OCI-LY7 (cell line): Measurements from ENCODE around the gene CDK7.

Source experiments
- EZH2phosphoT487 ChIP-seq: fragments of 200-600 bp; sonication (generic); IDR thresholded peaks from 2 replicates; pipeline ENCODE4 v1.6.1; 2018; ENCODE audit warnings: low read depth, borderline replicate concordance, mild to moderate bottlenecking, mixed run types, antibody characterized with exemption, low read length, moderate library complexity, mixed read lengths
- TF ChIP-seq, protein P1 (sequence below): fragments of 200-600 bp; sonication (generic); conservative IDR thresholded peaks from 2 replicates; pipeline ENCODE4 v1.5.1; 2014; ENCODE audit warnings: mild to moderate bottlenecking, antibody characterized with exemption, low read length, moderate library complexity, mixed read lengths

DNA sequence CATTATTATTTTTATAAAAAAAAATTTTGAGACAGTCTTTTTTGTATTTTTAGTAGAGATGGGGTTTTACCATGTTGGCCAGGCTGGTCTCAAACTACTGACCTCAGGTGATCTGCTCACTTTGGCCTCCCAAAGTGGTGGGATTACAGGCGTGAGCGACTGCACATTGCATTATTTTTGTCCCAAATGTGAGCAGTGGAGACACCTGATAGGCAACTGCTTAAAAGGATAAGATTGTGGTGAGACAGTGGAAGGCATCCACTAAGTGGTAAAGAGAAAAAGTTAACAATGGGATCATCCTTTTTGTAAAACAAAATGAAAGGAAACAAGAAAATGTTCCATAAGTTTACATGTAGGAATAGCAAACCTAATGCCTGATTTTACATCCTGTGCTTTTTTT, 47.3 kb upstream of the CDK7 start:
- TF ChIP-seq, protein P1, sequence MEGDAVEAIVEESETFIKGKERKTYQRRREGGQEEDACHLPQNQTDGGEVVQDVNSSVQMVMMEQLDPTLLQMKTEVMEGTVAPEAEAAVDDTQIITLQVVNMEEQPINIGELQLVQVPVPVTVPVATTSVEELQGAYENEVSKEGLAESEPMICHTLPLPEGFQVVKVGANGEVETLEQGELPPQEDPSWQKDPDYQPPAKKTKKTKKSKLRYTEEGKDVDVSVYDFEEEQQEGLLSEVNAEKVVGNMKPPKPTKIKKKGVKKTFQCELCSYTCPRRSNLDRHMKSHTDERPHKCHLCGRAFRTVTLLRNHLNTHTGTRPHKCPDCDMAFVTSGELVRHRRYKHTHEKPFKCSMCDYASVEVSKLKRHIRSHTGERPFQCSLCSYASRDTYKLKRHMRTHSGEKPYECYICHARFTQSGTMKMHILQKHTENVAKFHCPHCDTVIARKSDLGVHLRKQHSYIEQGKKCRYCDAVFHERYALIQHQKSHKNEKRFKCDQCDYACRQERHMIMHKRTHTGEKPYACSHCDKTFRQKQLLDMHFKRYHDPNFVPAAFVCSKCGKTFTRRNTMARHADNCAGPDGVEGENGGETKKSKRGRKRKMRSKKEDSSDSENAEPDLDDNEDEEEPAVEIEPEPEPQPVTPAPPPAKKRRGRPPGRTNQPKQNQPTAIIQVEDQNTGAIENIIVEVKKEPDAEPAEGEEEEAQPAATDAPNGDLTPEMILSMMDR, result no peak
- no peak for TF ChIP-seq EZH2phosphoT487
